SU-DHL-6 (cell line): ENCODE measurements around the gene CLK2.

Experiments
- H2AFZ ChIP-seq: fragments of 200-600 bp; sonication (generic); 2 replicates; pipeline ENCODE4 v1.6.1; 2014; ENCODE audit warnings: low read depth, mild to moderate bottlenecking, moderate library complexity, mixed read lengths, antibody characterized with exemption, low read length; ENCODE audit not compliant: severe bottlenecking
- H3F3A ChIP-seq: fragments of 200-600 bp; shearing (Covaris generic); 2 replicates; pipeline ENCODE4 v1.6.0; 2016; ENCODE audit warnings: antibody characterized with exemption, mild to moderate bottlenecking; ENCODE audit not compliant: insufficient read depth
- H3K27ac ChIP-seq: fragments of 200-600 bp; sonication (generic); 2 replicates; pipeline ENCODE4 v1.5.1; 2016; ENCODE audit warnings: low read depth, mild to moderate bottlenecking, low read length, moderate library complexity, mixed read lengths
- H3K27me3 ChIP-seq: fragments of 200-600 bp; sonication (generic), shearing (Covaris generic); 2 replicates; pipeline ENCODE4 v1.6.0; 2014; ENCODE audit warnings: mild to moderate bottlenecking, low read length
- H3K36me3 ChIP-seq: fragments of 200-600 bp; sonication (generic); 2 replicates; pipeline ENCODE4 v1.6.1; 2014; ENCODE audit warnings: mild to moderate bottlenecking, low read length, mixed read lengths
- H3K4me2 ChIP-seq: fragments of 300-600, 200-600 bp; shearing (Covaris generic), sonication (generic); 2 replicates; pipeline ENCODE4 v1.6.0; 2014; ENCODE audit warnings: low read length, low read depth, mild to moderate bottlenecking; ENCODE audit not compliant: poor library complexity, severe bottlenecking
- H3K4me3 ChIP-seq: fragments of 200-600 bp; sonication (generic); 2 replicates; pipeline ENCODE4 v1.5.1; 2014; ENCODE audit warnings: antibody characterized with exemption, low read length, mild to moderate bottlenecking, mixed read lengths; ENCODE audit not compliant: insufficient read depth, poor library complexity, severe bottlenecking
- H3K79me2 ChIP-seq: fragments of 200-600 bp; sonication (generic); 2 replicates; pipeline ENCODE4 v1.6.1; 2014; ENCODE audit warnings: mild to moderate bottlenecking, low read length, moderate library complexity; ENCODE audit not compliant: insufficient read depth
- H3K9ac ChIP-seq: fragments of 200-600 bp; sonication (generic); 2 replicates; pipeline ENCODE4 v1.7.0; 2014; ENCODE audit warnings: mild to moderate bottlenecking, low read length
- H3K9me2 ChIP-seq: fragments of 200-600 bp; sonication (generic); replicated peaks from 2 replicates; pipeline ENCODE4 v1.6.1; 2014; ENCODE audit warnings: low read length; ENCODE audit not compliant: insufficient read depth
- H3K9me3 ChIP-seq: fragments of 200-600 bp; sonication (generic); 2 replicates; pipeline ENCODE4 v1.6.1; 2014; ENCODE audit warnings: low read length, mixed read lengths; ENCODE audit not compliant: insufficient read depth
- H4K20me1 ChIP-seq: fragments of 200-600 bp; sonication (generic); 2 replicates; pipeline ENCODE4 v1.6.1; 2014; ENCODE audit warnings: low read depth, mild to moderate bottlenecking, antibody characterized with exemption, low read length, moderate library complexity, mixed read lengths
- CTCF ChIP-seq: fragments of 200-600 bp; sonication (generic); IDR thresholded peaks from one replicate; pipeline ENCODE4 v1.5.1; 2017; ENCODE audit warnings: antibody characterized with exemption, mild to moderate bottlenecking, low read length, moderate library complexity; ENCODE audit not compliant: insufficient read depth, poor library complexity, severe bottlenecking
- EZH2phosphoT487 ChIP-seq: fragments of 200-600 bp; sonication (generic), shearing (Covaris generic); conservative IDR thresholded peaks from 2 replicates; pipeline ENCODE4 v1.6.1; 2018; ENCODE audit warnings: mild to moderate bottlenecking, antibody characterized with exemption, low read length, moderate library complexity, mixed read lengths

CLK2 gene

DNA sequence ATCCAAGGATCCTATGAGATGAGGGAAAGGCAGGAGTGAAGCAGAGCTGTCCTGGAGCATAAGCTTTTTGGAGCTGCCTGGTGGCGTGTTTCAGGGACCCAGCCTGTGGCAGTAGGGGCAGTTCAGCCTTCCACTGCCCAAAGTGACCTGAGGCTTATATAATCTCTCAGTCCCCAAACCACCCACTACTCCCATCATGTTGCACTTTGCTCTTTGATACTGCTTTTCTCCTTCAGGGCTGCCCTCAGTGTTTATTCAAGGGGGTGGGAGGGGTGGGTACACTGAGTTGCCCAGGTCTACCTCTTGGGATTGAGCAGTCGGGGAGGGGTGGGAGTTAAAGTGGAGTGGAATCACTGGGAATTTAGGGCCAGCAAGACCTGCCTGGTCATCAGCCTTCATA, 13.2 kb upstream of the CLK2 start:
- no peak for TF ChIP-seq EZH2phosphoT487
- no peak for TF ChIP-seq CTCF
- Histone ChIP-seq H3K27me3 (no peaks in the 10 kb centered on the region), H4K20me1 (no peaks in the 10 kb centered on the region), H3K36me3 (no peaks in the 10 kb centered on the region), H3F3A (no peaks in the 10 kb centered on the region), H3K4me2 (no peak overlapping the region), H3K4me3 (no peak overlapping the region), H3K27ac (no peak overlapping the region), H3K9me3 (no peaks in the 10 kb centered on the region), H3K9me2 (no peaks in the 10 kb centered on the region), H3K9ac (no peak overlapping the region), H3K79me2 (0 out of 2 replicates have a peak, but pooled peaks cover 3% of the 10 kb centered on the region), H2AFZ (no peak overlapping the region)

GRCh38 chr1:155285631-155286044, 12.3 kb upstream of the CLK2 start:
- Histone ChIP-seq H3K9ac (no peak overlapping the region), H3K4me3 (no peak overlapping the region), H2AFZ (no peak overlapping the region), H3K27ac (no peak overlapping the region), H3K9me2 (no peaks in the 10 kb centered on the region), H3K4me2 (no peak overlapping the region), H3K9me3 (no peaks in the 10 kb centered on the region), H3K79me2 (0 out of 2 replicates have a peak, but pooled peaks cover 3% of the 10 kb centered on the region), H4K20me1 (no peaks in the 10 kb centered on the region), H3K27me3 (no peaks in the 10 kb centered on the region), H3F3A (no peaks in the 10 kb centered on the region), H3K36me3 (no peaks in the 10 kb centered on the region)
- TF ChIP-seq CTCF (no peak), EZH2phosphoT487 (no peak)

DNA sequence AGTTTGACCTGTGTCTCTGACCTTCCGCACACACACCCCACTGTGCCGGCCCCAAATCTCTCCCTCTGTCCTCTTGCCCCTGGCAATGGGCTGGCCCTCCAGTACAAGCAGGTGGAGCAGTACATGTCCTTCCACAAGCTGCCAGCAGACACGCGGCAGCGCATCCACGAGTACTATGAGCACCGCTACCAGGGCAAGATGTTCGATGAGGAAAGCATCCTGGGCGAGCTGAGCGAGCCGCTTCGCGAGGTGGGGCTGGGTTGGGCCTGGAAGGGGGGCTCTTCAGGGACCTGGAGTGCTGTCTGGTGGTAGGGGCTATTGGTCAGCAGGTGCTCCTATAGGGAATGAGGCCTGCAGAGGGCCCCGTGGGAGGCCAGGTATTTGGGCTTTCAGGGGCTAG, 11.8 kb upstream of the CLK2 start:
- no peak overlapping the region for H3K9ac ChIP-seq
- TF ChIP-seq EZH2phosphoT487 (no peak), CTCF (no peak)

GRCh38 chr1:155284476-155284875, 11.2 kb upstream of the CLK2 start:
- H3K36me3 ChIP-seq = no peaks in the 10 kb centered on the region
- H4K20me1 ChIP-seq = no peaks in the 10 kb centered on the region
- no peak overlapping the region for H3K9ac ChIP-seq
- H3K27me3 ChIP-seq = no peaks in the 10 kb centered on the region
- no peaks in the 10 kb centered on the region for H3K9me3 ChIP-seq
- no peak overlapping the region for H3K4me3 ChIP-seq
- no peak overlapping the region for H3K4me2 ChIP-seq
- no peak overlapping the region for H3K27ac ChIP-seq
- TF ChIP-seq EZH2phosphoT487 (no peak), CTCF (no peak)
- peaks cover 2% of the 10 kb centered on the region; the same call in 1 of the 2 replicates for H3F3A ChIP-seq
- no peaks in the 10 kb centered on the region for H3K9me2 ChIP-seq
- 0 out of 2 replicates have a peak, but pooled peaks cover 3% of the 10 kb centered on the region for H3K79me2 ChIP-seq
- H2AFZ ChIP-seq = no peak overlapping the region

More for the DNA sequence above, 11.8 kb upstream of the CLK2 start:
- no peaks in the 10 kb centered on the region for H3K9me3 ChIP-seq
- no peaks in the 10 kb centered on the region for H3K27me3 ChIP-seq
- H2AFZ ChIP-seq = no peak overlapping the region
- no peaks in the 10 kb centered on the region for H3F3A ChIP-seq
- H3K79me2 ChIP-seq = 0 out of 2 replicates have a peak, but pooled peaks cover 3% of the 10 kb centered on the region
- H3K36me3 ChIP-seq = no peaks in the 10 kb centered on the region
- no peak overlapping the region for H3K27ac ChIP-seq
- H3K9me2 ChIP-seq = no peaks in the 10 kb centered on the region
- H4K20me1 ChIP-seq = no peaks in the 10 kb centered on the region
- H3K4me3 ChIP-seq = no peak overlapping the region
- no peak overlapping the region for H3K4me2 ChIP-seq
